Neural cell (in vitro differentiated cells): ENCODE measurements around the gene SPINDOC.

Experiments used
- EP300 ChIP-seq: fragments of 450-650 bp; conservative IDR thresholded peaks from 2 replicates; pipeline ENCODE4 v1.6.1; 2014; ENCODE audit warnings: antibody characterized with exemption, mild to moderate bottlenecking, moderate library complexity; ENCODE audit not compliant: poor library complexity, severe bottlenecking
- EZH2 ChIP-seq: fragments of 200-600, 300-800 bp; shearing (Covaris generic), sonication (generic); IDR thresholded peaks from 2 replicates; pipeline ENCODE4 v1.6.1; 2014; ENCODE audit warnings: antibody characterized with exemption, low read length, borderline replicate concordance, mild to moderate bottlenecking; ENCODE audit not compliant: insufficient read depth, poor library complexity, severe bottlenecking
- POLR2AphosphoS5 ChIP-seq: IDR thresholded peaks from 2 replicates; pipeline ENCODE4 v1.6.1; 2012
- SMC3 ChIP-seq: fragments of 450-650 bp; conservative IDR thresholded peaks from 2 replicates; pipeline ENCODE4 v1.6.1; 2014; ENCODE audit warnings: antibody characterized with exemption, mild to moderate bottlenecking, moderate library complexity; ENCODE audit not compliant: poor library complexity
- TAF1 ChIP-seq: IDR thresholded peaks from 2 replicates; pipeline ENCODE4 v1.6.1; 2012; ENCODE audit warnings: low read depth
- TF ChIP-seq, protein P1 (sequence below): fragments of 450-650 bp; IDR thresholded peaks from 2 replicates; pipeline ENCODE4 v1.5.1; 2014; ENCODE audit warnings: antibody characterized with exemption, mild to moderate bottlenecking, moderate library complexity; ENCODE audit not compliant: poor library complexity, severe bottlenecking

DNA sequence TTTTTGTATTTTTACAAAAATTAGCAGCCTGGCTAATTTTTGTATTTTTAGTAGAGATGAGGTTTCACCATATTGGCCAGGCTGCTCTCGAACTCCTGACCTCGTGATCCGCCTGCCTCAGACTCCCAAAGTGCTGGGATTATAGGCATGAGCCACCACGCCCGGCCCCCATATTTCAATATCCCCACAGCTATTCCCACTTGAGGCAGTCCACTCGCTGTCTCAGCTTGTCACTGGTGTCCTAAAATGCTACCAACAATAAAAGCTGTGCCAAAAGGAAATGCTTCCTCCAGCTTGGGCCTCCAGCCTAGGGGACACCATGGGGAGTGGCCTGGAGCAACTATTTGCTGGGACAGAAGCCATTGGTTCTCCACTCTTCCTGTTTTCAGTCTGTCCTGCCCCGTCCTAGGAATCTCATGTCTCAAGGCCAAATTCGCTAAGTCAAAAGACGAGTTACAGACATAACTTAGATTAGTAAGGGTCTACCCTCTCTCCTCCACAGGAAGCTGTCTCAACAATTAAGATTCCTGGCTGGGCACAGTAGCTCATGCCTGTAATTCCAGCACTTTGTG is 7.3 kb upstream of the SPINDOC start:
- TF ChIP-seq, protein P1, sequence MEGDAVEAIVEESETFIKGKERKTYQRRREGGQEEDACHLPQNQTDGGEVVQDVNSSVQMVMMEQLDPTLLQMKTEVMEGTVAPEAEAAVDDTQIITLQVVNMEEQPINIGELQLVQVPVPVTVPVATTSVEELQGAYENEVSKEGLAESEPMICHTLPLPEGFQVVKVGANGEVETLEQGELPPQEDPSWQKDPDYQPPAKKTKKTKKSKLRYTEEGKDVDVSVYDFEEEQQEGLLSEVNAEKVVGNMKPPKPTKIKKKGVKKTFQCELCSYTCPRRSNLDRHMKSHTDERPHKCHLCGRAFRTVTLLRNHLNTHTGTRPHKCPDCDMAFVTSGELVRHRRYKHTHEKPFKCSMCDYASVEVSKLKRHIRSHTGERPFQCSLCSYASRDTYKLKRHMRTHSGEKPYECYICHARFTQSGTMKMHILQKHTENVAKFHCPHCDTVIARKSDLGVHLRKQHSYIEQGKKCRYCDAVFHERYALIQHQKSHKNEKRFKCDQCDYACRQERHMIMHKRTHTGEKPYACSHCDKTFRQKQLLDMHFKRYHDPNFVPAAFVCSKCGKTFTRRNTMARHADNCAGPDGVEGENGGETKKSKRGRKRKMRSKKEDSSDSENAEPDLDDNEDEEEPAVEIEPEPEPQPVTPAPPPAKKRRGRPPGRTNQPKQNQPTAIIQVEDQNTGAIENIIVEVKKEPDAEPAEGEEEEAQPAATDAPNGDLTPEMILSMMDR, result no peak
- TF ChIP-seq POLR2AphosphoS5 (no peak), EP300 (no peak), EZH2 (no peak), TAF1 (no peak), SMC3 (no peak)
